Glutamatergic neuron (in vitro differentiated cells): ENCODE measurements around the gene CDK19. TPM values are rescaled to one million over a fixed set of nuclear protein-coding genes. Genes with fewer than 3 reads are reported as not detected.

Source experiments
- DNase-seq: peaks from one replicate; pipeline ENCODE4 v3.0.0; 2022
- H3K27ac Mint-ChIP-seq: one replicate; pipeline ENCODE4 v1.8.0; 2020; ENCODE audit warnings: mild to moderate bottlenecking, mixed read lengths, inconsistent platforms; ENCODE audit not compliant: unreplicated experiment
- H3K27me3 Mint-ChIP-seq: one replicate; pipeline ENCODE4 v1.8.0; 2020; ENCODE audit warnings: mild to moderate bottlenecking, moderate library complexity, mixed read lengths, inconsistent platforms; ENCODE audit not compliant: unreplicated experiment
- H3K36me3 Mint-ChIP-seq: one replicate; pipeline ENCODE4 v1.8.0; 2020; ENCODE audit warnings: mild to moderate bottlenecking, mixed read lengths, inconsistent platforms; ENCODE audit not compliant: unreplicated experiment
- H3K4me1 Mint-ChIP-seq: one replicate; pipeline ENCODE4 v1.8.0; 2020; ENCODE audit warnings: mild to moderate bottlenecking, low read depth, mixed read lengths, inconsistent platforms; ENCODE audit not compliant: unreplicated experiment
- H3K4me3 Mint-ChIP-seq: one replicate; pipeline ENCODE4 v1.8.0; 2020; ENCODE audit warnings: mild to moderate bottlenecking, mixed read lengths, inconsistent platforms; ENCODE audit not compliant: unreplicated experiment
- H3K9me3 Mint-ChIP-seq: one replicate; pipeline ENCODE4 v1.8.0; 2020; ENCODE audit warnings: mild to moderate bottlenecking, moderate library complexity, mixed read lengths, inconsistent platforms; ENCODE audit not compliant: unreplicated experiment
- CTCF ChIP-seq: fragments of 200-600 bp; sonication (generic); IDR thresholded peaks from one replicate; pipeline ENCODE4 v1.5.0; 2021; ENCODE audit not compliant: partially characterized antibody, unreplicated experiment
- long read RNA-seq: library from polyadenylated mRNA; unstranded; transcript quantifications from one replicate; pipeline ENCODE4 v2.0.0, GENCODE V29; 2020; ENCODE audit not compliant: unreplicated experiment
- total RNA-seq: library from RNA; stranded (reverse); fragmentation: NEBNext Ultra II Directional; extraction: Animal tissue kit (Norgen Biotek cat#: 25700); gene quantifications from one replicate; pipeline ENCODE4 v1.2.1, GENCODE V29; 2021; ENCODE audit not compliant: unreplicated experiment

Gene CDK19
- 20.8 TPM for total RNA-seq
- long read RNA-seq, partial matches to known transcripts, result 0 of 1 reads
- long read RNA-seq, other reads (novel, unspliced or antisense), result 1 of 1 reads

GRCh38 chr6:110815411-110816409 lies at the start of gene CDK19:
Gene CDK19 (minus strand): TSS chr6:110815469. CDS start chr6:110815136, 333 bp downstream.
- H3K27me3 Mint-ChIP-seq, result peaks cover 9% of the 10 kb centered on the region
- peaks cover 7% of the 10 kb centered on the region for H3K4me1 Mint-ChIP-seq
- H3K4me3 Mint-ChIP-seq, result peak within 1 kb of the TSS; percentile 99
- no peak for TF ChIP-seq CTCF
- H3K27ac Mint-ChIP-seq, result peak within 1 kb of the TSS; percentile 99
- H3K9me3 Mint-ChIP-seq, result peaks cover 10% of the 10 kb centered on the region
- H3K36me3 Mint-ChIP-seq, result no peaks in the 10 kb centered on the region
- peak; percentile 97 for DNase-seq

GRCh38 chr6:110864824-110865223 lies 49.6 kb upstream of the CDK19 start:
- no peaks in the 10 kb centered on the region for H3K4me1 Mint-ChIP-seq
- no peak overlapping the region for H3K4me3 Mint-ChIP-seq
- H3K27ac Mint-ChIP-seq, result no peak overlapping the region
- no peaks in the 10 kb centered on the region for H3K9me3 Mint-ChIP-seq
- no peak for DNase-seq
- no peak for TF ChIP-seq CTCF
- peaks cover 2% of the 10 kb centered on the region for H3K27me3 Mint-ChIP-seq
- H3K36me3 Mint-ChIP-seq, result no peaks in the 10 kb centered on the region

- peaks cover 2% of the 10 kb centered on the region for H3K27me3 Mint-ChIP-seq
- no peak for DNase-seq
- H3K27ac Mint-ChIP-seq, result no peak overlapping the region
- H3K4me1 Mint-ChIP-seq, result no peaks in the 10 kb centered on the region
- H3K36me3 Mint-ChIP-seq, result no peaks in the 10 kb centered on the region
- TF ChIP-seq CTCF, result no peak
- H3K4me3 Mint-ChIP-seq, result no peak overlapping the region
- H3K9me3 Mint-ChIP-seq, result no peaks in the 10 kb centered on the region
These were observed 44.1 kb upstream of the CDK19 start for GRCh38 chr6:110859335-110859792.

GRCh38 chr6:110858562-110859214 lies 43.4 kb upstream of the CDK19 start:
- H3K9me3 Mint-ChIP-seq, result no peaks in the 10 kb centered on the region
- no peak for TF ChIP-seq CTCF
- H3K27ac Mint-ChIP-seq, result no peak overlapping the region
- H3K27me3 Mint-ChIP-seq, result peaks cover 2% of the 10 kb centered on the region
- no peak overlapping the region for H3K4me3 Mint-ChIP-seq
- H3K4me1 Mint-ChIP-seq, result no peaks in the 10 kb centered on the region
- no peaks in the 10 kb centered on the region for H3K36me3 Mint-ChIP-seq
- no peak for DNase-seq

- no peak overlapping the region for H3K4me3 Mint-ChIP-seq
- no peak for TF ChIP-seq CTCF
- no peaks in the 10 kb centered on the region for H3K9me3 Mint-ChIP-seq
- no peak overlapping the region for H3K27ac Mint-ChIP-seq
- no peak for DNase-seq
- peaks cover 2% of the 10 kb centered on the region for H3K27me3 Mint-ChIP-seq
- no peaks in the 10 kb centered on the region for H3K36me3 Mint-ChIP-seq
- no peaks in the 10 kb centered on the region for H3K4me1 Mint-ChIP-seq
These were observed 42.7 kb upstream of the CDK19 start for GRCh38 chr6:110858016-110858415.
